Neural cell (in vitro differentiated cells): ENCODE results near the gene LDLRAD3.

ENCODE experiments used
- POLR2AphosphoS5 ChIP-seq: IDR thresholded peaks from 2 replicates; pipeline ENCODE4 v1.6.1; 2012
- TF ChIP-seq, protein P1 (sequence below): IDR thresholded peaks from 2 replicates; pipeline ENCODE4 v1.6.1; 2012; ENCODE audit warnings: borderline replicate concordance

DNA sequence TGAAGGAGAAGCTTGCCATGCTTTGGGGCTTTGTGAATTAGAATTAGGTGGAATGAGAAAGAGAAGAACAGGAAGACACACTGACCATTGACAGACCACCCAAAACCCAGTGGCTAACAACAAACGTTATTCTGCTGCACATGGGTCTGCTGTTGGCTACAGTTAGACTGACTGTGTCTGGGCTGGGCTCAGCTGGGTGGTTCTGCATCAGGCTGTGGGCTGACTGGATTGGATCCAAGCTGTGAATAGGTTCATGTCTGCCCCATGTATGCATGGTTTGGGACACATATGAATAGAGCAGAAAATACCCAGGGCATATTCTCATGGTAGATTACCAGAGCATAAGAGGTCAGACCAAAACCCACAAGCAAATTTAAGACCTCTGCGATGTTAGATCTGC lies 11.7 kb upstream of the LDLRAD3 start:
- no peak for TF ChIP-seq POLR2AphosphoS5
- TF ChIP-seq, protein P1, sequence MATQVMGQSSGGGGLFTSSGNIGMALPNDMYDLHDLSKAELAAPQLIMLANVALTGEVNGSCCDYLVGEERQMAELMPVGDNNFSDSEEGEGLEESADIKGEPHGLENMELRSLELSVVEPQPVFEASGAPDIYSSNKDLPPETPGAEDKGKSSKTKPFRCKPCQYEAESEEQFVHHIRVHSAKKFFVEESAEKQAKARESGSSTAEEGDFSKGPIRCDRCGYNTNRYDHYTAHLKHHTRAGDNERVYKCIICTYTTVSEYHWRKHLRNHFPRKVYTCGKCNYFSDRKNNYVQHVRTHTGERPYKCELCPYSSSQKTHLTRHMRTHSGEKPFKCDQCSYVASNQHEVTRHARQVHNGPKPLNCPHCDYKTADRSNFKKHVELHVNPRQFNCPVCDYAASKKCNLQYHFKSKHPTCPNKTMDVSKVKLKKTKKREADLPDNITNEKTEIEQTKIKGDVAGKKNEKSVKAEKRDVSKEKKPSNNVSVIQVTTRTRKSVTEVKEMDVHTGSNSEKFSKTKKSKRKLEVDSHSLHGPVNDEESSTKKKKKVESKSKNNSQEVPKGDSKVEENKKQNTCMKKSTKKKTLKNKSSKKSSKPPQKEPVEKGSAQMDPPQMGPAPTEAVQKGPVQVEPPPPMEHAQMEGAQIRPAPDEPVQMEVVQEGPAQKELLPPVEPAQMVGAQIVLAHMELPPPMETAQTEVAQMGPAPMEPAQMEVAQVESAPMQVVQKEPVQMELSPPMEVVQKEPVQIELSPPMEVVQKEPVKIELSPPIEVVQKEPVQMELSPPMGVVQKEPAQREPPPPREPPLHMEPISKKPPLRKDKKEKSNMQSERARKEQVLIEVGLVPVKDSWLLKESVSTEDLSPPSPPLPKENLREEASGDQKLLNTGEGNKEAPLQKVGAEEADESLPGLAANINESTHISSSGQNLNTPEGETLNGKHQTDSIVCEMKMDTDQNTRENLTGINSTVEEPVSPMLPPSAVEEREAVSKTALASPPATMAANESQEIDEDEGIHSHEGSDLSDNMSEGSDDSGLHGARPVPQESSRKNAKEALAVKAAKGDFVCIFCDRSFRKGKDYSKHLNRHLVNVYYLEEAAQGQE, result no peak
